Hepatic stellate cell (primary cell): ENCODE data around the gene MYO1F.
A peak's percentile ranks its signal among the peaks of the same experiment; 100 is the strongest.
"Not testable (repeated sequence)": the region's sequence is repeated elsewhere in the genome, so short reads cannot be mapped to it uniquely, and the experiment has no call there.

Experiments
- DNase-seq: peaks from one replicate; pipeline ENCODE4 v3.0.0; 2011; ENCODE audit warnings: low spot score

Gene MYO1F

DNA sequence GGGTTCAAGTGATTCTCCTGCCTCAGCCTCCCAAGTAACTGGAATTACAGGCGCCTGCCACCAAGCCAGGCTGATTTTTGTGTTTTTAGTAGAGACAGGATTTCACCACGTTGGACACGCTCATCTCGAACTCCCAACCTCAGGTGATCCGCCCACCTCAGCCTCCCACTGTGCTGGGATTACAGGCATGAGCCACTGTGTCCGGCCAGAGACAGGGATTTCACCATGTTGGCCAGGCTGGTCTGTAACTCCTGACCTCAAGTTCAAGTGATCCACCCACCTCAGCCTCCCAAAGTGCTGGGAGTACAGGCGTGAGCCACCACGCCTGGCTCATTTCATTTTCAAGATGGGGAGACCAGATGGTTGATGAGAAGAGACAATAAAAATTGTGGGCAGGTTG, 12.4 kb downstream of the MYO1F start:
- not testable (repeated sequence) for DNase-seq

DNA sequence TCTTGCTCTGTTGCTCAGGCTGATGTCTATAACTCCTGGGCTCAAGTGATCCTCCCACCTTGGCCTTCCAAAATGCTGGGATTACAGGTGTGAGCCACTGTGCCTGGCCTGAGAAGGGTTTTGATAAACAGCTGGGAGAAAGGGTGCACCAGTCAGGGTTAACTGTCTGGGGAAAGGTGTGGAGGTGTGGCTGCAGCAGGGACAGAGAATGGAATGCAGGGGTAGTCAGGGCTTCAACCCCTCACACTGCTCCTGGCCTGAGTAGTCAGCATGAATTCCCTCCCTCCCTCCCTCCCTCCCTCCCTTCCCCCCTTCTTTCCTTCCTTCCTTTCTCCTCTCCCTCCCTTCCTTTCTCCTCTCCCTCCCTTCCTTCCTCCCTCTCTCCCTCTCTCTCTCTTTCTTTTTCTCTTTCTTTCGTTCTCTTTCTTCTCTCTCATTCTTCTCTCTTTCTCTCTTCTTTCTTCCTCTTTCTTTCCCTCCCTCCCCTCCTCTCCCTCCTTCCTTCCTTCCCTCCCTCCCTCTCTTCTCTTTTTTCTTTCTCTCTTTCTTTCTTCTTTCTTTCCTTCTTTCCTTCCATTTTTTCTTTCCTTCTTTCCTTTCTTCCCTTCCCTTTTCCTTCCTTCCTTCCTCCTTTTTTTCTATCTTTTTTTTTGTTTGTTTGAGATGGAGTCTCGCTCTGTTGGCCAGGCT, 16.0 kb downstream of the MYO1F start:
- no peak for DNase-seq

DNA sequence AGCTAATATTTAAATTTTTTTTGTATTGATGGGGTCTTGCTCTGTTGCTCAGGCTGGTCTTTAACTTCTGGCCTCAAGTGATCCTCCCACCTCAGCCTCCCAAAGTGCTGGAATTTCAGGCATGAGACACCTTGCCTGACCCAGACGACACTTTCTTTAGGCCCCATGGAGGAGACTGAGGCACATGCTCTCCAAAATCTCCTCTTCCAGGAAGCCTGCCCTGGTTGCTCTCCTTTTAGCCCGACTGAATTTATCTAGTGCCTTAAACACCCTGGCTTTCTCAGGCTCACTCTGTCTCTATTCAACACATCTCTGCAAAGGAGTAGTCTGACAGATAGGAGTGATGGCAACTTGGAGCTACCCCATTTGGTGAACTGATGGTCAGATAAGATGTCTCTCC, 18.9 kb downstream of the MYO1F start:
- DNase-seq = no peak

DNA sequence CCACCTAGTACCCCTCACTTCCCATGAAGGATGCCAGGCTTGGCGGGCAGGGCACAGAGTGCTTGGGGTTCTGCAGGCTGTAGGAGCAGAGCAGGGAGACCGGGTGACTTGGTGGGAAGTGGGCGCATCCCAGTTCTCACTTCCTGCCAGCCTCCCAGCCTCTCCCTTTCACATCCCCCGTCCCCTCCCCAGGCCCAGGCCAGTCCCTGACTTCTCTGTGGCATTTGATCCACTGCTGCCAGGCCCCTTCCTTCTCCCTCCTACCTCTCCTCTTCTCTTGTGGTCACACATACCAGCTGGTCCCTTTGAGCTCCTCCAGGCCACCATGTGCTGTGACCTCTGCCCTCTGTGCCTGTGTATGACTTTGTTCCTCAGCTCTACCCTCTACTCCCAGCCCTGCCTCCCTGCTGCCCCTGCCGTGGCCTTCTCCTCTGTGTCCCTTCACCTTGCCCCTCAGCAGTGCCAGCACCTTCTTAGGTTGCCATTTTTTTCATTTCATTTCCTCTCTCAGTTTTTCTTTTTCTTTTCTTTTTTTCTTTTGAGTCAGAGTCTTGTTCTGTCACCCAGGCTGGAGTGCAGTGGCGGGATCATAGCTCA, 19.5 kb downstream of the MYO1F start:
- no peak for DNase-seq

DNA sequence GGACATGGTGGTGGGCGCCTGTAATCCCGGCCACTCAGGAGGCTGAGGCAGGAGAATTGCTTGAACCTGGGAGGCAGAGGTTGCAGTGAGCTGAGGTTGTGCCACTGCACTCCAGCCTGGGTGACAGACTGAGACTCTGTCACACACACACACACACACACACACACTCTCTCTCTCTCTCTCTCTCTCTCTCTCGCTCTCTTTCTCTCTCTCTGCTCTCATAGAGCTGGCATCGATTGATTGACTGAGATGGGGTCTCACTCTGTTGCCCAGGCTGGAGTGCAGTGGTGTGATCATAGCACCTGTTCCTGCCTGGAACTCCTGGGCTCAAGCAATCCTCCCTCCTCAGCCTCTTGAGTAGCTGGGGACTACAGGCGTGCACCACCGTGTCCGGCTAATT, 23.5 kb downstream of the MYO1F start:
- DNase-seq = not testable (repeated sequence)

DNA sequence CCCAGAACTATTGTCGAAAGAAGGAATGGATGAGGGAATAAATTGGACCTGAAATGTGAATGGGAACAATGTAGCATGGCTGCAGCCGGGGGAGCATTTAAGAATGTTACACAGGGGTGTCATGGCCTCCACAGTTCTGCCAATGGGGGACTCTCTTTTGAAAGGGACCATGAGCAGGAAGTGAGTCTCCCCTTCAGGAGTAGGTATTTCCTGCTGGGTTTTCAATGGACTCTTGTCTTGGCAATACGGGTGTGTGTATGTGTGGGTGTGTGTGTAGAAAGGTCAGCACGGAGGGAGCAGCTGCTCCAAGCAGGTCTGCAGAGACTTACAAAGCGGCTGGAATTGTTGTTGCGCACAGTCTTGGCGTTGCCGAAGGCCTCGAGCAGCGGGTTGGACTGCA, 24.4 kb downstream of the MYO1F start:
- peak; percentile 37 for DNase-seq

DNA sequence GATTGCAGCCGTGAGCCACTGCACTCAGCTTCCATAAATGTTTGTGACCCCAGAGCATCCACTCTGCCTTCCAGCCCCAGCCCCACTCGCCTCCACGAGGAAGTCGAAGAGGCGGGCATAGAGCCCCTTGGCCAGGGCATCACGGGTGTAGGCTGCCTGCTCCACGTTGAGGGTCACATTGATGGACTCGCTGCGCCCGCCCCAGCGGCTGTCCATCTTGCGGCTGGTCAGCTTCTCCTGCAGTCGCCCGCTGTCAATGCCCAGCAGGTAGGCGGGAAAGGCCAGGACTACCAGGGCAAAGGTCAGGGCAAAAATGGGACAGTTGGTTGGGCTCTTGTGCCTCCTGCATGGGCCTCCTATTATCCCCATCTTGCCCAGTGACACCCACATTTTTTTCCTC, 27.2 kb downstream of the MYO1F start:
- DNase-seq = no peak

DNA sequence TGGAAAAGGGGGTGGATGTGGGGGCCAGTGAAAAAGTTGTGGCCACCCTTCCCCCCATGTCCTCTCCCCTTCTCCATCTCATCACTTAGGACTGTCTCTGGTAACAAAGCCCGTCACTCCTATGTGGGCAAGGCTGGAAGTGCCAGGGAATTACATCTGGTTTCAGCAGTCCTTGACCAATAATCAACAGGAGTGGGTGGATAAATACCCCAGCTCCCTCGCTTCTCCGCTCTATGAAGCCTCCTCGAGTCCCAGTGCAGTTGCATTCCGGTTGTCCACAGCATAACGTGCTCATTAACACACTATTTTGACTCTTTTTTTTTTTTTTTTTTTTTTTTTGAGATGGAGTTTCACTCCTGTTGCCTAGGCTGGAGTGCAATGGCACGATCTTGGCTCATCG, 31.5 kb downstream of the MYO1F start:
- DNase-seq = no peak

DNA sequence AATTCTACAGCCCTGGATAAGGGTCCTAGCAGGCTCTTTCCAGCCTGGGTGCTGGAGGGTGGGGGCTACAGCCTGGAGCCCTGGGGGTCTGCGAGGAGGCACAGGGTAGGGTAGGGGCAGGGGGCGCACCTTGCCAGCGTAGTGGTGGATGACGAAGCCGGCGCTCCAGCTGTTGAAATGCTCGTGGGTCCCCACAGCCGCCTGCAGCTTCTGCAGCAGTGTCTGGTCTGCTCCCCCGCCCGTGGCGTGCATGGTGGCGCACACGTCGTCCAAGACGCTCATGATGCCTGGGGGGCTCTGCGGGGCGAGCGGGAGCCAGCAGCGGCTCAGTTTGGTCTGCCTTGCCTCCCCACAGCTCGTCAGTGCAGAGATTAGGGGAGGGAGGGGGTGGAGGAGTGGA, 33.1 kb downstream of the MYO1F start:
- no peak for DNase-seq

DNA sequence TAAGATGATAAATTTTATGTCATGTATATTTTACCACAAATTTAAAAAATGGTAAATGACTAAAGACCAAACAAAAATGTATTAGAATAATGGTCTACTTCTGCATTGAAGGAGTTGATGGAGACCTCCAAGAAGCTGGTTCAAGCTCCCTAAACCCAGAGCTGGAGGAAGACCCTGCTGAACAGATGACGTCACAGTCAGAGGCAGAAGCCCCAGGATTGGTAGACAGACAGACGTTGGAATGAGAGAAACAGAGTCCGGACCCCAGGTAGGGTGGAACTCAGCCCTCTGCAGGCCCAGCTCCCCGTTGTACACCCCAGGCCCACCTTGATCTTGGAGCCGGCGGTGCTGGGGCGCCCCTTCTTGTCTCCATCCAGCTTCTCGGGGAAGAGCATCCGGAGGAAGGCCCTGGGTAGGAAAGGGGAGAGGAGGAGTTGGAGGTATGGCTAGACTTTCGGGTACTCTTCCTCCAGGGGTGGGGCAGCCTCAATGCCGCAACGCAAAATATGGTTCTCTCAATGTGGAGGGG, 37.6 kb downstream of the MYO1F start:
- DNase-seq = no peak

DNA sequence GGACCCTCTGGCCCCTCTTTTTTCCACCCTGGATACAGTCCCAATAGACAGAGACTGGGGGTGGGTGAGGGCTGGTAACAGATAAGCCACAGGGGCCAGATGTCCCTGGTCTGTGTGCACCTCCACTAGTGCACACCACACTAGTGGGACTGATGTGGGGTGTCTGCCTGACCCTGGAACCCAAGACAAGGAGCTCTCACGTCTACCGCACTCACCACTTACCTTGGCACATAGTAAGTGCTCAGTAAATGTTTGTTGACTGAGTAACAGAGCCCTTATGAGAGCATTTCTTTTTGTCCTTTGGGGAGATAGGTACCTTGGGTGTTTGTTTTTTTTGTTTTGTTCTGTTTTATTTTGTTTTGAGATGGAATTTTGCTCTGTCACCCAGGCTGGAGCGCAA, 40.1 kb downstream of the MYO1F start:
- no peak for DNase-seq

DNA sequence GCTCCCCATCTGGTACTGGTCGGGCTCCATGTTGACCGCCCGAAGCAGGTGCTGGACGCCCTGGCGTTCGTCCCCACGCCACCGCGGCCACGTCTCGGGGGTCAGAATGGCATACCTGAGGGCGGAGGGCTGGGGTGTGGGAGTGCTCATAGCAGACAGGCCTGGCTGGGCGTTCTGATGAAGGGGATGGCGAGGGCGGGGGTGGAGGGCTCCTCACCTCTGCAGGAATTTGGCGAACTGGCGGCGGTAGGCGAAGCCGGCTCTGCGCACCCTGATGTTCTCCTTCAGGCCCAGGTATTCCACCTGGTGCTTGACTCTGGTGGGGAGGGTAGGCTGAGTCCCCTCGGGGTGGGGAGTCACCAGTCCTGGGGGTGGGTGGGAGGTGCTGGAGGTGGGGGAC, 41.0 kb downstream of the MYO1F start:
- DNase-seq = no peak

DNA sequence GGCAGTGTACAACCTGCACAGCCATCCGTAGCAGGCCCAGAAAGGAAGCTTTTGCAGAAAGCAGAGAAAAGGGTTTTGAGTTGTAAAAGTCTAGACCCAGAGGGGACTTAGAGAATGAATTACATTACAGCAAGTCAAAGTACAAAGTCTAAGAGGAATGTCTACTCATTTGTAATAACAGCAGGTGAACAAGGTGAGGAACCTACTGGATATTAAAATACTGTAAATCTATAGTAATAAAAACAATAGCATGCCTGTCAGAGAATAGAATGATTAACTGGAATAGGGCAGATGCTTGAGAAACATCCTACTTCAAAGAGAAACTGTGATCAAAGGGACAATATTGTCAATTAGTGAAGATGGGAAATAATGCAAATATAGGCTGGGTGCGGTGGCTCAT, 45.0 kb downstream of the MYO1F start:
- no peak for DNase-seq

DNA sequence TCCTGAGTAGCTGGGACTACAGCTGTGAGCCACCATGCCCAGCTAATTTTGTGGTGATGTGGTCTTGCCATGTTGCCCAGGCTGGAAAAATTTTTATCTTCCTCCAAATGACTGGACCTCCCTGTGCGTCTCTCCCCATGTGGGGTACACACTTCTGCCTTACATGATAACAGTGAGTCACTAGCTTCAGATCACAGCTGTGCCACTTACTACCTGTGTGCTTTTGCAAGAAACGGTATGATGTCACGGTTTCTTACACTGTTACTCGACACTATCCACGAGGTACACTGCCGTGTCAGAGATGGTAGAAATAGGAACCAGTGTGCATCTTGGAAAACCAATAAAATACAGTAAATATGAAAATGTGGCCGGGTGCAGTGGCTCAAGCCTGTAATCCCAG, 45.8 kb downstream of the MYO1F start:
- no peak for DNase-seq

DNA sequence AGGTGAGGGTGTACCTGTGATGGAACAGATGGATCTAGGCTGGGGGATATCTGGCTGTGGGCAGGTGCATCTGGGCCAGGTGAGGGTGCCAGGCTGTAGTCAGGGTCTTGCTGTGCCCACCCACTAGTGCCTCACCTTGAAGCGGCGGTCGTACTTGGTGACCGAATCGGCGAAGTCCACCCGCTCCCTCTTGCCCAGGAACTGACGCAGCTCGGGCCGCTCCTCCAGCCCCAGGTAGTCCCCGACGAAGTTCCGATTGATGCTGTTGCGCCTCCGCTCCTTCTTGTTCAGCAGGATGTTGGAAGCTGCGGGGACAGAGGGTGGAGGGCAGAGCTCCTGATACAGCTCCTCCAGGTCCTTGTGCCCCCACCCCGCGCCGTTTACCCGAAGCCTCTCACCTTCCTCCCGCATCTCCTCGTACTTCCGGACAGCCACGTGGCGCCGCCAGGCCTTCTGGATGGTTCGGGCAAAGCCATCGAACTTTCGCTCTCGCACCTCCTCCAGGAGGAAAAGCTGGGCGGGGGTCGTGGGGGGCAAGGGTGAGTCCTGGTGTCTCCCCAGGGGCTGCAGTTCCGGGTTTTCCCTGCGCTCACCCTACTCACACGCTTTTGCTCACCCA, 47.1 kb downstream of the MYO1F start:
- DNase-seq = no peak

DNA sequence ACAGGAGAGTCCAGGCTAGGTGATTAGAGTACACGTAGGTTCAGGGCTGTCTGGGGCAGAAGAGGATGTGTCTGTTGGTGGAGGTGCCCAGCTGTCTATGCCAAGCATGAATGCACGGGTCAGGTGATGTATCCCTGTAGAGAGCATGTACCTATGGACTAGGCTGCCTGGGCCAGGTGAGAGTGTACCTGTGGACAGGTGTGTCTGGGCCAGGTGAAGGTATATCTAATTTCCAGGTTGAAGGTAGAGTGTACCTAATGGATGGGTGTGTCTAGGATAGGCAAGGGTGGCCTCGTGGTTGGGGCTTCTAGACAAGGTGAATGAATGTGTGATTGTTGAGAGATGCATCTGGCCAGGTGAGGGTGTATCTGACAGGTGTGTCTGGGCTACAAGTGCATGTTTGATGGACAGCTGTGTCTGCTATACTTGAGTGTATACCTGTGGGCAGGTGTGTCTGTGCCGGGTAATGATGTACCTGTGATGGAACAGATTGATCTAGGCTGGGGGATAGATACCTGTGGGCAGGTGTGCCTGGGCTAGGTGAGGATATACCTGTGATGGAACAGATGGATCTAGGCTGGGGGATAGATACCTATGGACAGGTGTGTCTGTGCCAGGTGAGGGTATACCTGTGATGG, 47.8 kb downstream of the MYO1F start:
- no peak for DNase-seq

DNA sequence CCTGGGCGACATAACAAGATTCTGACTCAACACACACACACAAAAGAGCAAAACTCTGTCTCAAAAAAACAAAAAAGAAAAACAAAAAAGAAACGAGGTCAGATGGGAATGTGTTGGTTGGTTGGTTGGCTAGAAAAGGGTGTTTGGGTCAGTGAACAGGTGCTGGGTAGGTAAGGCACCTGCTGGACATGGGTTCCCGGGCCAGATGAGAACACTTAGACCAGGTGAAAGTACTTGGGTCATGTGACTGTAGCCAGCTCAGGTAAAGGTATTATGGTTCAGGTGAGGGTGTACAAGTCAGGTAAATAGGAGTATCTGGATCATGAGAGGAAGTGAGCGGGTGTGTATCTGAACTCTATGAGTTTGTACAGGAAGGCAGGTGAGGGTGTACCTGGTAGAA, 48.7 kb downstream of the MYO1F start:
- no peak for DNase-seq

DNA sequence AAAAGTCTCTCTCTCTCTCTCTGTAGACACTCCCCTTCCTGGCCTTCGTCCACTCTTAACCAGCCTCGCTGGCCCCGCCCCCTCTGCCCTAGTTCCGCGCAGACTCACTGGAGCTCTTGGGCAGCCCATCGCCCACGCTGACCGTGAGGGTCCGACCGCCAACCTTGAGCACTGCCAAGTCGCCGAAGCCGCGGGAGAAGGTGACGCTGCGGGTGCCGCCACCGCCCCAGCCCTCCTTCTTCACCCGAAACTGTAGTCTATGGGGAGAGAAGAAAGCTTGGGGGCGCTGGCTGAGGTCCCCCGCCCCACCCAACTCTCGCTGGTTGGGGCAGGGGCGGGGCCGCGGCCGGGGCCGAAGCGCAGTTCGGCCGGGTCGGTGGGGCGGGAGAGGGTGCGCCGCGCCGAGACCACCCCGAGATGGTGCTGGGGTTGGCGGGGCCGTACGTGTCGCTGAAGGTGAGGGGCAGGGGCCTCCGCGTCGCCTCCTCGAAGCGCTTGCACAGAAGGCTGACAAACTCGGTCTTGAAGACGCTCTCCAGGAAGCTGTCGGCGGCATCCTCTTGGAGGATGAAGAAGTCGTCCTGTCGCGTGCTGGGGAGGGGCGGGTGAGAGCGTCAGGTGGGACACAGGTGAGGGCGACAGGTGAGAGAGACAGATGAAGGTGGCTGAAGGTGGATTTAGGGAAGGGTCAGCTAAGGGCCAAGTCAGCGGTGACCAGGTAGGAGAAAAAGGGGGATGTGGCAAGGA, 50.7 kb downstream of the MYO1F start:
- peak; percentile 90 for DNase-seq

DNA sequence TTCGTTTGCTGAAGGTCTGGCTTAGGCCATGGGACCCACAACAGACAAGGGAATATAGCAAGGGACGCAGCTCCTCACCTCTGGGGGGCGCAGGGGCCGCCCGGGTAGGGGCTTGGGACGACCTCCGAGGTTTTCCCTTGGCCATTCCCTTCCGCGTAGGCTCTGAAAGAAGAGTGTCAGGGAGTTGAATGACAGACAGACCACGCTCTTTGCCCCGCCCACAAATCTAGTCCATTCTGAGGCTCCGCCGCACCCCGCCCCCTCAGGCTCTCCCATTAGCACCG, 51.9 kb downstream of the MYO1F start:
- DNase-seq = no peak

DNA sequence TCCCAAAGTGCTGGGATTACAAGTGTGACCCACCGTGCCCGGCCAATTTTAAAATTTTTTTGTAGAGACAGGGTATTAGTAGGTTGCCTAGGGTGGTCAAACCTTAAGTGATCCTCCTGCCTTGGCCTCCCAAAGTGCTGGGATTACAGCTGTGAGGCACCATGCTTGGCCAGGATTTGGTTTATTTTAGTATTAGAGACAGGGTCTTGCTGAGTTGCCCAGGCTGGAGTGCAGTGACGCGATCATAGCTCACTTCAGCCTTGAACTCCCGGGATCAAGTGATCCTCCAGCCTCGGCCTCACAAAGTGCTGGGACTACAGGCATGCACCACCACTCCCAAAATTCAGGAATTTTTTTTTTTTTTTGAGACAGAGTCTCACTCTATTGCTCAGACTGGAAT, 57.9 kb downstream of the MYO1F start:
- no peak for DNase-seq

DNA sequence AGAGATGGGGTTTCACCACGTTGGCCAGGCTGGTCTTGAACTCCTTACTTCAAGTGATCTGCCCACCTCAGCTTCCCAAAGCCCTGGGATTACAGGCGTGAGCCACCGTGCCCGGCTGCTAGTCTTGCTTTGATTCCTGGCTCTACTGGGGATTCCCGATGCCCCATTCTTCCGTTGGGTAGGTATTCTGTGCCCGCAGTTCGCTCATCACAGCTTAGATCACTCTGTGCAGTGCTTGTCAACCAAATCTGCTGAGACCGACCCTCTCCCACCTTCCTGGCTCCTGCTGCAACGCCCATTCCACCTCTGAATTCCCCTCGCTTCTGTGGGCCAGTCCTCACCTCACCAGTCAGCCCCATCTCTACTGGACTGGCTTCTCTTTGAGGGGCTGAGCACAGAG, 58.7 kb downstream of the MYO1F start:
- no peak for DNase-seq

DNA sequence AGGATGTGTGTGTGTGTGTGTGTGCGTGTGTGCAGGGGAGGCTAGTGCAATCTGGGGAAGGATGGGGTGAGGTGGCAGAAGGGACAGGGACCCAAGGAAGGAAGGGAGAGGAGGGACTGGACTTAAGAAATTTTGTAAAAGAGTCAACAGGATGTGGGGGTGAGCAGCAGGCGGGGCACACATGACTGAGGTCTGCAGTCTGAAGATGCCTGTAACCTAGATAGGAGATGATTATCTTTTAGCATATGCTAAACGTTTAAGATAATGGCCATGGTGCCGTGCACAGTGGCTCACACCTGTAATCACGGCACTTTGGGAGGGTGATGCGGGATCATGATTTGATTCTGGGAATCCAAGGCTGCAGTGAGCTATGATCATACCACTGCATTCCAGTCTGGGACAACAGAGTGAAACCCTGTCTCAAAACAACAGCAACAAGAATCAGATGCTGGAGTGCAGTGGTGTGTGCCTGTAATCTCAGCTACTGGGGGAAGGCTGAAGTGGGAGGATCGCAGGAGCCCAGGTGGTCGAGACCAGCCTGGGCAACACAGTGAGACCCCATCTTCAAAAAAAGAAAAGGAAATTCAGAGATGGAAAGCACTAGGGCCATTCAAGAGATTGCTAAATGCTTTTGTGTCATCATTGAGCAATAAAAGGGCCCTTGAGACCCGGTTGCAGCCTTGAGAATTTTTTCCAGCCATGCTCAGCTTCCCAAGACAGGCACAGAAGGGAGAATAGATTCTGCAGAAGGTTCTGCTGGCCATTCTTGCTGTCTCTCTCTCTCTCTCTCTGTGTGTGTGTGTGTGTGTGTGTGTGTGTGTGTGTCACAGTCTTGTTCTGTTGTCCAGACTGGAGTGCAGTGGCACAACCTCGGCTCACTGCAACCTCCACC, 59.4 kb downstream of the MYO1F start:
- DNase-seq = no peak
